Tibial nerve (tissue), 4 donors: Measurements from ENCODE around the gene MAGI1.

Experiments
- EP300 ChIP-seq, 2 donors: sonication (generic); formaldehyde crosslinking; IDR thresholded peaks; one replicate each; pipeline ENCODE4 v1.6.1; 2017; ENCODE audit warnings: antibody characterized with exemption in 2 of 2, mild to moderate bottlenecking in 1 of 2
- POLR2A ChIP-seq, 2 donors: fragments of 450-650 bp; IDR thresholded peaks; one replicate each; pipeline ENCODE4 v1.6.1; 2017; ENCODE audit warnings: antibody characterized with exemption in 2 of 2, mild to moderate bottlenecking in 2 of 2, moderate library complexity in 2 of 2
- TF ChIP-seq, protein P1 (sequence below), 5 experiments: fragments of 200-600 bp in 3 of 5; fragments of 450-650 bp in 2 of 5; sonication (generic) in 3 of 5; IDR thresholded peaks; one replicate each; pipeline ENCODE4 v1.5.1; 2016 to 2019; ENCODE audit warnings: antibody characterized with exemption in 5 of 5, mild to moderate bottlenecking in 3 of 5, moderate library complexity in 2 of 5

DNA sequence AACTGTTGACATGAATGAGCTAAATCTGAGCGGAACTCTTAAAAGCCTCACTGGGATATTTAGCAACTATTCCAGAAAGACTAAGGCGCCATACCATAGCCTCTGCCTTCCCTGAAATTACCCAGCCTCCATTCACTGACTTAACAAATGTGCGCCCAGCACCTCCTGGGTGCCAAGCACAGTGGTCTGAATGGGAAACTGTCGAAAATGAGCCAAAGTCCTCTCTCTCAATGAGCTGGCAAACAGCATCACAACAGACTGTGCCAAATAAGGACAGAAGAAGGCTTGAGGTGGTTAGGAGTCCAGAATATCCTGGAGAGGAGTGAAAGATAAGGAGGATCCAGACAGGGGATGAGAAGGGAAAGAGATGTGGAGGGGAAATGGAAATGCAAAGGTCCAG is 332.4 kb downstream of the MAGI1 start:
- no peak for TF ChIP-seq POLR2A (IDR thresholded peaks at IDR 0.05)
- TF ChIP-seq, protein P1, sequence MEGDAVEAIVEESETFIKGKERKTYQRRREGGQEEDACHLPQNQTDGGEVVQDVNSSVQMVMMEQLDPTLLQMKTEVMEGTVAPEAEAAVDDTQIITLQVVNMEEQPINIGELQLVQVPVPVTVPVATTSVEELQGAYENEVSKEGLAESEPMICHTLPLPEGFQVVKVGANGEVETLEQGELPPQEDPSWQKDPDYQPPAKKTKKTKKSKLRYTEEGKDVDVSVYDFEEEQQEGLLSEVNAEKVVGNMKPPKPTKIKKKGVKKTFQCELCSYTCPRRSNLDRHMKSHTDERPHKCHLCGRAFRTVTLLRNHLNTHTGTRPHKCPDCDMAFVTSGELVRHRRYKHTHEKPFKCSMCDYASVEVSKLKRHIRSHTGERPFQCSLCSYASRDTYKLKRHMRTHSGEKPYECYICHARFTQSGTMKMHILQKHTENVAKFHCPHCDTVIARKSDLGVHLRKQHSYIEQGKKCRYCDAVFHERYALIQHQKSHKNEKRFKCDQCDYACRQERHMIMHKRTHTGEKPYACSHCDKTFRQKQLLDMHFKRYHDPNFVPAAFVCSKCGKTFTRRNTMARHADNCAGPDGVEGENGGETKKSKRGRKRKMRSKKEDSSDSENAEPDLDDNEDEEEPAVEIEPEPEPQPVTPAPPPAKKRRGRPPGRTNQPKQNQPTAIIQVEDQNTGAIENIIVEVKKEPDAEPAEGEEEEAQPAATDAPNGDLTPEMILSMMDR (IDR thresholded peaks at IDR 0.05): no peak
- TF ChIP-seq EP300 (IDR thresholded peaks at IDR 0.05): no peak
